GM23248 (cell line): Measurements from ENCODE around the gene ADCY7. TPM values are rescaled to one million over a fixed set of nuclear protein-coding genes. Genes with fewer than 3 reads are reported as not detected.

ENCODE experiments used
- DNase-seq: peaks from one replicate; pipeline ENCODE4 v3.0.0-alpha.2; 2015
- H2AFZ ChIP-seq: fragments of 200-600 bp; sonication (generic); 2 replicates; pipeline ENCODE4 v1.6.1; 2016; ENCODE audit warnings: antibody characterized with exemption
- H3F3A ChIP-seq: fragments of 200-600 bp; sonication (generic); 2 replicates; pipeline ENCODE4 v1.6.1; 2016; ENCODE audit warnings: mild to moderate bottlenecking, antibody characterized with exemption, mixed run types; ENCODE audit not compliant: insufficient read depth
- H3K27ac ChIP-seq: fragments of 200-600 bp; sonication (generic); 2 replicates; pipeline ENCODE4 v1.5.1; 2016; ENCODE audit warnings: mild to moderate bottlenecking
- H3K27me3 ChIP-seq: fragments of 200-600 bp; sonication (generic); replicated peaks from 2 replicates; pipeline ENCODE4 v1.6.1; 2016; ENCODE audit warnings: mild to moderate bottlenecking; ENCODE audit not compliant: insufficient read depth
- H3K36me3 ChIP-seq: fragments of 200-600 bp; sonication (generic); 2 replicates; pipeline ENCODE4 v1.6.1; 2016; ENCODE audit warnings: low read depth, mild to moderate bottlenecking
- H3K4me1 ChIP-seq: fragments of 200-600 bp; sonication (generic); 2 replicates; pipeline ENCODE4 v1.6.1; 2016; ENCODE audit warnings: mild to moderate bottlenecking; ENCODE audit not compliant: insufficient read depth
- H3K4me2 ChIP-seq: fragments of 200-600 bp; sonication (generic); one replicate; pipeline ENCODE4 v1.6.1; 2016; ENCODE audit warnings: mild to moderate bottlenecking; ENCODE audit not compliant: unreplicated experiment
- H3K4me3 ChIP-seq: fragments of 200-600 bp; sonication (generic); 2 replicates; pipeline ENCODE4 v1.5.1; 2016; ENCODE audit warnings: mild to moderate bottlenecking
- H3K79me2 ChIP-seq: fragments of 200-600 bp; sonication (generic); 2 replicates; pipeline ENCODE4 v1.6.1; 2016; ENCODE audit warnings: mild to moderate bottlenecking; ENCODE audit not compliant: insufficient read depth
- H3K9ac ChIP-seq: fragments of 200-600 bp; sonication (generic); 2 replicates; pipeline ENCODE4 v1.6.1; 2016; ENCODE audit warnings: mild to moderate bottlenecking
- H3K9me2 ChIP-seq: fragments of 200-600 bp; sonication (generic); 2 replicates; pipeline ENCODE4 v1.6.1; 2016; ENCODE audit warnings: mixed run types, mild to moderate bottlenecking, moderate library complexity; ENCODE audit not compliant: insufficient read depth
- H3K9me3 ChIP-seq: fragments of 200-600 bp; sonication (generic); one replicate; pipeline ENCODE4 v1.6.1; 2017; ENCODE audit warnings: low read depth
- H4K20me1 ChIP-seq: fragments of 200-600 bp; sonication (generic); 2 replicates; pipeline ENCODE4 v1.6.0; 2016; ENCODE audit not compliant: insufficient read depth
- EZH2 ChIP-seq: fragments of 200-600 bp; sonication (generic); IDR thresholded peaks from 2 replicates; pipeline ENCODE4 v1.6.1; 2018; ENCODE audit warnings: antibody characterized with exemption, mild to moderate bottlenecking; ENCODE audit not compliant: insufficient read depth, poor library complexity, severe bottlenecking
- EZH2phosphoT487 ChIP-seq: fragments of 200-600 bp; sonication (generic); IDR thresholded peaks from 2 replicates; pipeline ENCODE4 v1.6.1; 2018; ENCODE audit warnings: antibody characterized with exemption, moderate library complexity, mild to moderate bottlenecking, low read depth; ENCODE audit not compliant: insufficient read depth
- WGBS, 2 experiments: methylation state at CpG; one replicate each; pipeline ENCODE4 v1.1.6; 2015 to 2017; ENCODE audit warnings: low lambda C conversion rate in 2 of 2, low coverage in 1 of 2; ENCODE audit errors: missing lambda C conversion rate in 2 of 2; 5-methylcytosine and 5-hydroxymethylcytosine counted together
- in situ Hi-C: fragments of 300-500 bp; cut with MboI; formaldehyde crosslinking; loops from 2 replicates; pipeline ENCODE4 v1.15.0; 2020
- polyA plus RNA-seq: library from polyadenylated mRNA; unstranded; fragments of >200 nt; fragmentation: Nextera tagmentation; extraction: Ambion mirVana; gene quantifications from 2 replicates; pipeline ENCODE4 v1.2.1, GENCODE V29; 2016
- total RNA-seq: library from RNA; depleted of rRNA; stranded (reverse); fragments of >200 nt; shearing (Covaris generic); gene quantifications from 2 replicates; pipeline ENCODE4 v1.2.3, GENCODE V29; 2014

ADCY7 gene
- total and polyA plus RNA-seq, 2 experiments from 2014 or later, result 31.9 to 87.4 TPM

DNA sequence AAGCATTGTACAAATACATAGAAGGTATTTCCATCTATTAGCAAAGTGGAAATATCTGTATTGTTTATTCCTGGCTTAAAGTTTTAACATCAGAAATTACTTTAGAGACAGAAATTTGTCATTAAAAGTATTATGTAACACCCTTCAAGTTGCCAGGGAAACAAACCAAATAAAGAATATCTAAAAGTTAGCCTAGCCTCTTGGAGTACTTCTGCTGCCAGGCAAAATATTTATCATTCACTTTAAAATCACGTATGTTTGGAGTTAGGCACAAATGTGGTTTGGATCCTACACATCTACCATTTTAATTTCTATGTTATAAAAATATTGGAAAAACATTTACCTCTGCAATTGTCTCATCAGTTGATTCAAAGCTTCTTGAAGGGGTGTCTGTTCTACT lies 87.7 kb downstream of the ADCY7 start:
- H3F3A ChIP-seq, result no peaks in the 10 kb centered on the region; the same call in none of the 2 replicates
- peaks cover 48% of the 10 kb centered on the region for H3K36me3 ChIP-seq
- H4K20me1 ChIP-seq, result no peaks in the 10 kb centered on the region
- peak; percentile 27 for DNase-seq
- no peak overlapping the region for H2AFZ ChIP-seq
- 0 out of 2 replicates have a peak overlapping the region, but pooled peaks have one; percentile 2 for H3K9ac ChIP-seq
- 60 to 65% methylated on average over 1 of the region's 1 CpG for WGBS, 2 experiments
- no peaks in the 10 kb centered on the region for H3K9me2 ChIP-seq
- no peaks in the 10 kb centered on the region for H3K9me3 ChIP-seq
- H3K27me3 ChIP-seq, result no peaks in the 10 kb centered on the region
- H3K79me2 ChIP-seq, result peaks cover 49% of the 10 kb centered on the region
- no peak for TF ChIP-seq EZH2
- TF ChIP-seq EZH2phosphoT487, result no peak
- no peaks in the 10 kb centered on the region for H3K4me1 ChIP-seq
- H3K4me3 ChIP-seq, result no peak overlapping the region
- H3K4me2 ChIP-seq, result no peak overlapping the region
- no peak overlapping the region for H3K27ac ChIP-seq
- in situ Hi-C loops, result loop anchor here (10.0 kb wide), 2 partner anchors 139 to 329 kb away; partner anchors contain the start of gene CNEP1R1

DNA sequence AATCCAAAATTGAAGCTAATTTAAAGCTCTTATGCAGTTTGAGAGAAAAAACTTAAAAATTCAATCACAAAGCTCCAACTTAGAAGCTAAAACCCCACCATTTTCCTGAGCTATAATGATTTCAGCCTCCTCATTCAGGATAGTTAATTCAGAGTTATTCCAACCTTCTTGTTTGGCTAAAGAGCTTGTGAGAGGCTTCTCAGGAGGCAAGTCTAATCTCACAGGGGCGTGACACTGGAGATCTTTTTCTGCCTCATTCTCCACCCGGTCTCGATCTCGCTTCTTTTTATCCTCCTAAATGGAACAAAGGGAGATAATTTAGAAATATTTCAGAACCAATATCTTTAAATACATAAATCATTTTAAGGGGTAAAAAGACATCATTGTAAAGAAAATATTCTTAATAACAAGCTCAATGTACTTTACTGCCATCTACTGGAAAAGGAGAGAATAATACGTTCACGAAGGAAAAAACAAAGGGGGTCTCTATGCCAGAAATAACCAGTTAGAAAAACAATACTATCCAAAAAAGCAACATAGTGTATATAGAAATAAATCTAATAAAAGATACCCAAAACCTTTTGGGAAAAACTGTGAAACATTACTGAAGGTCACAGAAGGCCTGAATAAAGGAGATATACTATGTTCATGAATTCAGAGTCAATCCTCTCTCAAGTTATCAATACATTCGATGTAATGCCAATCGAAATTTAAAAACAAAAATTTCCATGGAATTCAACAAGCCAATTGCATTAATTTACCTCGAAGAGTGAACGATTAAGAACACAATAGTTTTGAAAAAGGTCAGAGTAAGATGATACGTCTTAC lies 88.5 kb downstream of the ADCY7 start:
- 48% methylated on average over 11 of the region's 11 CpGs for WGBS, 2 experiments
- no peak for TF ChIP-seq EZH2
- no peak for TF ChIP-seq EZH2phosphoT487
- no peak overlapping the region for H3K4me3 ChIP-seq
- no peak overlapping the region for H3K4me2 ChIP-seq
- no peaks in the 10 kb centered on the region; the same call in none of the 2 replicates for H3F3A ChIP-seq
- no peaks in the 10 kb centered on the region for H3K4me1 ChIP-seq
- no peaks in the 10 kb centered on the region for H3K9me2 ChIP-seq
- DNase-seq, result peak; percentile 54
- H3K9ac ChIP-seq, result 0 out of 2 replicates have a peak overlapping the region, but pooled peaks have one; percentile 2
- H3K79me2 ChIP-seq, result peaks cover 57% of the 10 kb centered on the region
- H2AFZ ChIP-seq, result no peak overlapping the region
- H4K20me1 ChIP-seq, result no peaks in the 10 kb centered on the region
- in situ Hi-C loops, result loop anchor here (10.0 kb wide), 2 partner anchors 140 to 330 kb away; partner anchors contain the start of gene CNEP1R1
- H3K36me3 ChIP-seq, result peaks cover 42% of the 10 kb centered on the region
- H3K9me3 ChIP-seq, result no peaks in the 10 kb centered on the region
- H3K27ac ChIP-seq, result no peak overlapping the region
- no peaks in the 10 kb centered on the region for H3K27me3 ChIP-seq

DNA sequence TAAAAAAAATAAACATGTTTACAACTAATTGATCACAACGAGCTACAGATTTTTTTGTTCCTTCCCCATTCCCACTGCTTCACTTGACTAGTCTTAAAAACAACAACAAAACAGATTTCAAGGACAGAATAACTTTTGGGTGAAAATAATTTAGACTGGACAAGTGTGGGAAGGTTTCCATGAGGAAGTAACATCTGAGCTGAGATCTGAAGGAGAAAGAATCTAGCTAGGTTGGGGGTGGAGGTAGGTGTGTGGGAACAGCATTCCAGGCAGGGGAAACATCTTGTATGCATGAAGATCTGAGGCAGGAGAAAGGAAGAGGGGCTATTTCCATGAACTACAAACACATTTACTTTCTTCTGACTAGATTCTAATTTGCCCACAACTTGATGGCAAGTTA lies 93.3 kb downstream of the ADCY7 start:
- Histone ChIP-seq H3K9me3 (no peaks in the 10 kb centered on the region), H3K4me1 (no peaks in the 10 kb centered on the region), H3K9ac (no peak overlapping the region; the same call in 1 of the 2 replicates), H3K27me3 (no peaks in the 10 kb centered on the region), H3F3A (0 out of 2 replicates have a peak, but pooled peaks cover 7% of the 10 kb centered on the region), H4K20me1 (no peaks in the 10 kb centered on the region), H3K36me3 (peaks cover 27% of the 10 kb centered on the region), H3K4me3 (no peak overlapping the region), H3K4me2 (no peak overlapping the region), H3K27ac (no peak overlapping the region), H3K9me2 (no peaks in the 10 kb centered on the region), H3K79me2 (peaks cover 95% of the 10 kb centered on the region), H2AFZ (no peak overlapping the region)
- TF ChIP-seq EZH2phosphoT487 (no peak), EZH2 (no peak)
- in situ Hi-C loops, result loop anchor here (10.0 kb wide), 2 partner anchors 145 to 335 kb away; partner anchors contain the start of gene CNEP1R1
- WGBS, 2 experiments, result 4 to 9% methylated on average over 1 of the region's 1 CpG
- DNase-seq, result no peak

DNA sequence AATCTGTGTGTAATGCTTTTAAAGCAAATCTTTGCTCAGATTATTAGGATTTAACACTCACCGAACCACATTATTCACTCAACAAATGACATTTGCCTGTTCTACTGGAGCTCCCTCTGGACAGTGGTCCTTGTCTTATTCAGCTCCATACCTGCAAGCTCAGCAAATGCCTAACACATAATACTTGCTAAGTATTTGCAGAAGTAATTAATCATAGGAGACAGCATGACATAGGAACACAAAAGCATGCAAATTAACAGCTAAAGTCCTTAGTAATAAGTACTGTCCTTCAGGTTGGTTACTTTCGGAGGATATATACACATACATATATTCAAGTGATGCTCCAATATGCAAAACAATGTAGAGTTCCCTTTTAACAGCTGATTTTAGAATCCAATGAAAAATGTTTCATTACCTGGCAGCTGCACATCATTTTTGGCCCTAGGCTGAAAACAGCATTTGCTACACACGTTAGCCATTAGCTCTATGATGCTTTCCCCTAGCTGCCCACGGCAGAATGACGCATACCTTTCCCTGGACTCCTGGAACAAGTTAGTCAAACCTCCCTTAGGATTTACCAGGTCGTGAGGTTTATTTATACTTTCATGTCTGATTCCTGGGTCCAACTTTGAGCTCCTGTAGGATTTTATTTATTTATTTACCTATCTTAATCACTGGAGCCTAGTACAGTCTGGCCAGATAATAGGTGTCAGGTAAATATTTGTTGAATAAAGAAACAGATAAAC lies 93.9 kb downstream of the ADCY7 start:
- H3K27ac ChIP-seq, result peak overlapping the region; percentile 43
- no peaks in the 10 kb centered on the region for H3K4me1 ChIP-seq
- H4K20me1 ChIP-seq, result 0 out of 2 replicates have a peak, but pooled peaks cover 4% of the 10 kb centered on the region
- H3K4me3 ChIP-seq, result no peak overlapping the region
- H3F3A ChIP-seq, result 0 out of 2 replicates have a peak, but pooled peaks cover 7% of the 10 kb centered on the region
- in situ Hi-C loops, result no loop called here
- no peaks in the 10 kb centered on the region for H3K9me2 ChIP-seq
- H3K27me3 ChIP-seq, result no peaks in the 10 kb centered on the region
- peak; percentile 63 for DNase-seq
- TF ChIP-seq EZH2 (no peak), EZH2phosphoT487 (no peak)
- no peak overlapping the region for H3K4me2 ChIP-seq
- peaks cover 29% of the 10 kb centered on the region for H3K36me3 ChIP-seq
- no peak overlapping the region for H2AFZ ChIP-seq
- 60 to 65% methylated on average over 6 of the region's 6 CpGs for WGBS, 2 experiments
- peak overlapping the region; percentile 25; the same call in 1 of the 2 replicates for H3K9ac ChIP-seq
- peaks cover 97% of the 10 kb centered on the region for H3K79me2 ChIP-seq
- H3K9me3 ChIP-seq, result no peaks in the 10 kb centered on the region
